ENCODE measurements around the gene SLC25A29.

Gene SLC25A29

GRCh38 chr14:100332071-100332639, 25.9 kb upstream of the SLC25A29 start:
- in situ Hi-C loops (cut with MboI; ENCODE audit: low pct_unique_long_range_greater_than_20kb, low sequenced_read_pairs, unreplicated experiment), result no loop called here
- no peak for DNase-seq (ENCODE audit: low spot score)
- no peak for TF ChIP-seq CTCF (IDR thresholded peaks at IDR 0.05; ENCODE audit: extremely low read depth, insufficient read depth, missing control alignments)

- no peak for TF ChIP-seq CTCF (IDR thresholded peaks at IDR 0.05; ENCODE audit: extremely low read depth, insufficient read depth, missing control alignments)
- in situ Hi-C loops (cut with MboI; ENCODE audit: low pct_unique_long_range_greater_than_20kb, low sequenced_read_pairs, unreplicated experiment), result no loop called here
- DNase-seq (ENCODE audit: low spot score), result no peak
Measured at GRCh38 chr14:100330388-100330931, 24.2 kb upstream of the SLC25A29 start.

GRCh38 chr14:100330007-100330344, 23.7 kb upstream of the SLC25A29 start:
- no peak for DNase-seq (ENCODE audit: low spot score)
- TF ChIP-seq CTCF (IDR thresholded peaks at IDR 0.05; ENCODE audit: extremely low read depth, insufficient read depth, missing control alignments), result no peak
- in situ Hi-C loops (cut with MboI; ENCODE audit: low pct_unique_long_range_greater_than_20kb, low sequenced_read_pairs, unreplicated experiment), result no loop called here

- TF ChIP-seq CTCF (IDR thresholded peaks at IDR 0.05; ENCODE audit: extremely low read depth, insufficient read depth, missing control alignments), result no peak
- in situ Hi-C loops (cut with MboI; ENCODE audit: low pct_unique_long_range_greater_than_20kb, low sequenced_read_pairs, unreplicated experiment), result no loop called here
- no peak for DNase-seq (ENCODE audit: low spot score)
Measured at GRCh38 chr14:100329233-100330006, 23.2 kb upstream of the SLC25A29 start.

- DNase-seq (ENCODE audit: low spot score), result no peak
- in situ Hi-C loops (cut with MboI; ENCODE audit: low pct_unique_long_range_greater_than_20kb, low sequenced_read_pairs, unreplicated experiment), result no loop called here
- TF ChIP-seq CTCF (IDR thresholded peaks at IDR 0.05; ENCODE audit: extremely low read depth, insufficient read depth, missing control alignments), result no peak
Measured at GRCh38 chr14:100328495-100329163, 22.4 kb upstream of the SLC25A29 start.

- no peak for TF ChIP-seq CTCF (IDR thresholded peaks at IDR 0.05; ENCODE audit: extremely low read depth, insufficient read depth, missing control alignments)
- DNase-seq (ENCODE audit: low spot score), result no peak
- in situ Hi-C loops (cut with MboI; ENCODE audit: low pct_unique_long_range_greater_than_20kb, low sequenced_read_pairs, unreplicated experiment), result no loop called here
Measured at GRCh38 chr14:100327128-100327527, 20.9 kb upstream of the SLC25A29 start.

Measured in GM13977 (cell line).